NCI-H1417 (cell line): ENCODE data around the gene PERM1.
A peak's percentile ranks its signal among the peaks of the same experiment; 100 is the strongest.
"Not testable (repeated sequence)": the region's sequence is repeated elsewhere in the genome, so short reads cannot be mapped to it uniquely, and the experiment has no call there.

ENCODE experiments used
- DNase-seq, 3 experiments: peaks; one replicate each; lab custom pipeline; 2025; lab: John Stamatoyannopoulos, UW

The PERM1 gene, protein sequence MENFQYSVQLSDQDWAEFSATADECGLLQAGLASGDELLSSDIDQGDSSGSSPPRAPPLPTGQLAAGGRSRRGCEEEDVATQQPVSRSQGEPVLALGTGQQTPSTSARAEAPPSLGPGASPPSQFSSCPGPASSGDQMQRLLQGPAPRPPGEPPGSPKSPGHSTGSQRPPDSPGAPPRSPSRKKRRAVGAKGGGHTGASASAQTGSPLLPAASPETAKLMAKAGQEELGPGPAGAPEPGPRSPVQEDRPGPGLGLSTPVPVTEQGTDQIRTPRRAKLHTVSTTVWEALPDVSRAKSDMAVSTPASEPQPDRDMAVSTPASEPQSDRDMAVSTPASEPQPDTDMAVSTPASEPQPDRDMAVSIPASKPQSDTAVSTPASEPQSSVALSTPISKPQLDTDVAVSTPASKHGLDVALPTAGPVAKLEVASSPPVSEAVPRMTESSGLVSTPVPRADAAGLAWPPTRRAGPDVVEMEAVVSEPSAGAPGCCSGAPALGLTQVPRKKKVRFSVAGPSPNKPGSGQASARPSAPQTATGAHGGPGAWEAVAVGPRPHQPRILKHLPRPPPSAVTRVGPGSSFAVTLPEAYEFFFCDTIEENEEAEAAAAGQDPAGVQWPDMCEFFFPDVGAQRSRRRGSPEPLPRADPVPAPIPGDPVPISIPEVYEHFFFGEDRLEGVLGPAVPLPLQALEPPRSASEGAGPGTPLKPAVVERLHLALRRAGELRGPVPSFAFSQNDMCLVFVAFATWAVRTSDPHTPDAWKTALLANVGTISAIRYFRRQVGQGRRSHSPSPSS

DNA sequence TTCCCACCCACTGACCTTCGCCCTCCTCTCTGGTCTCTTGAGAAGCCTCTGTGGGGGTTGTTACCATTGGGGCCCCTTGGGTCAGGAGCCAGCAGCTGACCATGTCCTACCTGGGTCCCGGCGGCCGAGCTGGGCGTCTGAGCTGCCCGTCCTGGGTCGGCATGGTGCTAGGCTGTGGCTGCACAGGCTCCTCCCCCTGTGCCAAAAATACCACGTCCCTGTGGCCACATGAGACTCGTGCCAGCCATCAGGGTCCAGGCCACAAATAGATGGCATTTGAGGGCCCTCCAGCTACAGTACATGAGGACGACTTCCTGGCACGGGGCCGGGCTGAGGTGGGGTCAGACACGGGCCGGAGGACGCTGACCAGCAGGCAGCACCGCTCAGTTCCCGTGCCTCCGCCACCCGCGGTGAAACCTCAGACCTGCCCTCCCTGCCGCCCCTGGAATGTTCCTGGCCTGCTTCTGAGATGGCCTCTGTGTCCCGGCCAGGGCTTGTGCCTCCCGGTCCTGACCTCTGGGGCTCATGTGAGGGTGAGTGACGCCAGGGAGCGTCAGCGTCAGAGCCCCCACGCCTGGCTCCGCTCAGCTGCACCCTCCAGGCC is at the start of gene PERM1:
Gene PERM1, minus strand, starts transcription at position 139 of the 604 bp plus-strand sequence. CDS start 1,064 bp downstream, outside the sequence.
- DNase-seq: no peak

DNA sequence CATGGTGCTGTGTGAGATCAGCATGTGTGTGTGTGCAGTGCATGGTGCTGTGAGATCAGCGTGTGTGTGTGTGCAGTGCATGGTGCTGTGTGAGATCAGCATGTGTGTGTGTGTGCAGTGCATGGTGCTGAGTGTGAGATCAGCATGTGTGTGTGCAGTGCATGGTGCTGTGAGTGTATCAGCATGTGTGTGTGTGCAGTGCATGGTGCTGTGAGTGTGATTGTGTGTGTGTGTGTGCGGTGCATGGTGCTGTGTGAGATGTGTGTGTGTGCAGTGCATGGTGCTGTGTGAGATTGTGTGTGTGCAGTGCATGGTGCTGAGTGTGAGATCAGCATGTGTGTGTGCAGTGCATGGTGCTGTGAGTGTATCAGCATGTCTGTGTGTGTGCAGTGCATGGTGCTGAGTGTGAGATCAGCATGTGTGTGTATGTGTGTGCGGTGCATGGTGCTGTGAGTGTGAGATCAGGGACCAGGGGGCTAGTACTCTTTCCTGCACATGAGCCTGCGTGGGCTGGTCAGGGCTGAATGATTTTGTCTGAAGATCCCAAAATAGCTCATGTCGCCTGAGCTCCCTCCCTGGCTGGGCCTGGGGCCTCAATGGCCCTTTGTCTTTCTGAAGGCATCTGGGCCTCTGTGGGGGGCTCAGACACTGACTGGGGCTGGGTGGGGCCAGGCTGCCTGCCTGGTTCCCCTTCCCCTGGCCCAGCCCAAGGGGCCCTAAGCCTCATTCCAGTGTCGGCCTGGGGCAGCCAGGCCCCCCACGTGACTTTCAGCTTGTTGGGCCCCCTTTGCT is 49.2 kb upstream of the PERM1 start:
- DNase-seq: not testable (repeated sequence)

DNA sequence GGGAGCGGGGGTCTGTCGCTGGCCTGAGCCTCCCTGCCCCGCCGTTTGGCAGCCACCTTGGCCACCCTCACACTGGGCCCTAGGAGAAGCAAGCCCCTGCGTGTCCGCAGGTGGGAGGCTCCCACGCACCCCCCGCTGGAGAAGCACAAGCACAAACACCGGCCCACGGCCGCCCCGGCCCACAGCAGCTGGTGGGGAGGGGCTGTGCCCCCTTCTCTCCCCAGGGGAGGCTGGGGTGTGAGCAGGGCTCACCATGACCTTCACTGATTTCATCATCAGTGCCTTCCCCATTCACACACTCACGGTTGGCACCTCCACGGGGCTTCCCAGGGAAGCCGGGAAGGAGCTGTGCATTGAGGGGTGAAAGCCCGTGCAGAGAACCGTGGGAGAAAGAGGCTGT is 45.9 kb upstream of the PERM1 start:
- DNase-seq: no peak

- no peak for DNase-seq
Observed at GRCh38 chr1:1026599-1027413, 44.9 kb upstream of the PERM1 start.

DNA sequence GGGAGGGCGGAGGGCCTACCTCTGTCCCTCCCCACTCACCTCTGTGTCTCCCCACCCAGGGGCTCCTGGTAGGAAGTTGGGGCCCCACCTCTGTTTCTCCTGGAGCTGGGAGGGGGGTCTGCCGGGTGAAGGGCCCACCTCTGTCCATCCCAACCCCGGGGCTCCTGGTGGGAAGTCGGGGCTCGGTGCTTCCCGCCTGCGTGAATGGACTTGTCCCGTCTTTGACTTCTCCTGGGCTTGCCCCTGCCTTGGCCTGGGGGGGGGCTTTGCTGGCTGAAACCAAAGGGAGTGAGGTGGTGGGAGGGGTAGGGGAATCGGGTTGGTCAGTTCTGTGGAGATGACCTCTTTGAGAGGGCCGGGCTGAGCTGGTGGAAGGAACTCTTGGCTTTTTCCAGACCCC is 43.8 kb upstream of the PERM1 start:
- DNase-seq: no peak

DNA sequence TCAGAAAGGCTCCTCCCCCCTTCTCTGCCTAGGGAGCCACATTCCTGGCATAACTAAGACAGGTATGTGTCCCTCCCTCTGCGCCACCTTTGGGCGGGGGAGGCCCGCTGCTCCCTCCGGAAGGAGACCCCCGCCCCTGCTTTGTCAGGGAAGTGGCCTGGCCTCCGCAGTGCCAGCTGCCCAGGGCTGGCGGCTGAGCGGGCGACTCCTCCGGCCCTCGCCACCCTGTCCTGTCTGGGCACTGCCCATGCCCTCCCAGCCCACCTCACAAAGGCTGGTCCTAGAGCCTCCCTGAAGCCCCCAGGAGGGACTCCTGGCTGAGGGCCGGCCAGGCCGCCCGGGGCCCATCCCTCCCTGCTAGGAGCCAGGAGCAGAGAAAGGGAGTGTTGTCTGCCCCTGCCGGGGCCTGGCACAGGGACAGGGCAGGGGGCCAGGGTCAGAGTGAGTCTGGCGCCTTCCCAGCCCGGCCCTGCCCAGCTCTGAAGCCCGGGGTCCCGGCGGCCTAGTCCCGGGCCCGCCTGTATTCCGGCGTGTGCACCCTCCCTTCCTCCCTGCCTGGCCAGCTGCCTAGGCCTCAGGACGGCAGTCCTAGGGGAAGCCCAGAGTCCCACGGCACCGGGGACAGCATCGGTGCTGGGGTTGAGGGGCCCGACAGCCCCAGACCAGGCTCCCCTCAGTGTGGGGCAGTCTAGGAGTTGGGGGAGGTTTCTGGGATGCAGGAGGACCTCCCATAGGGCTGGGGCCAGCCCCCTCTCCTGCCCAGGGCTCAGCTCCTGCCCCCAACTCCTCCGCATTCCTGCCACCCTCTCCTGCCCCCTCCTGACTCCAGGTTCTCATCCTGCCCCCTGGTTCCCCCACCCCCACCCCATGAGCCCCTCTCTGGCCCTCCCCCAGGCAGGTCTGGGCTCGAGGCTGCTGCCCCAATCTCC is 43.1 kb upstream of the PERM1 start:
- DNase-seq: no peak

DNA sequence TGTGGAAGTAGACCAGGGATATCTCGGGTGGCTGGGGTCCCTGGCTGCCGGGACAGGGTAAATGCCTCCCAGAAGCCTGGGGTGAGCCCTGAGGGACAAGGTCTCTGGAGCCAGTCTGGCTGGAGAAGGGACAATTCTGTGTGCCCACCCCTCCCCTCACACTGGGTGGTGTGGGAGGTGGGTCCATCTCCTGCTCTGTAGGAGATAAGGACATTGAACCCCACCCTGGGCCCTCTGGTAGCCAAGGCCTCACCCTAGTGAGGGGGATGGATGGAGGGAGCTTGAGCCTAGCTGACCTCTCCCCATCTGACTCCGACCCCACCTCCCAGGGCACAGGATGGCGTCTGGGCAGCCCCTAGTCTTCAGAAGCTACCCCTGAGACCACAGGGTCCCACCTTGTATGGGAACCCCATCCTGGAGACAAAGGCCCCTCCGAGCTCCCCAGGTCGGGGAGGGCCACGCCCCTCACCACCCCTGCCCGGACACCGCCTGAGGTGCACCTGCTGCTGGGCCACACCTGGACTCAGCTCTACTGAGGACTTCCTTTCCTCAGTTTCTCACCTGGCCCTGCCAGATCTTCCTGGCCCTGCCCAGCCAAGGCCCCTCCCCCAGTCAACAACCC is 42.4 kb upstream of the PERM1 start:
- DNase-seq: no peak

- no peak for DNase-seq
Observed at GRCh38 chr1:1023700-1024099, 41.8 kb upstream of the PERM1 start.

DNA sequence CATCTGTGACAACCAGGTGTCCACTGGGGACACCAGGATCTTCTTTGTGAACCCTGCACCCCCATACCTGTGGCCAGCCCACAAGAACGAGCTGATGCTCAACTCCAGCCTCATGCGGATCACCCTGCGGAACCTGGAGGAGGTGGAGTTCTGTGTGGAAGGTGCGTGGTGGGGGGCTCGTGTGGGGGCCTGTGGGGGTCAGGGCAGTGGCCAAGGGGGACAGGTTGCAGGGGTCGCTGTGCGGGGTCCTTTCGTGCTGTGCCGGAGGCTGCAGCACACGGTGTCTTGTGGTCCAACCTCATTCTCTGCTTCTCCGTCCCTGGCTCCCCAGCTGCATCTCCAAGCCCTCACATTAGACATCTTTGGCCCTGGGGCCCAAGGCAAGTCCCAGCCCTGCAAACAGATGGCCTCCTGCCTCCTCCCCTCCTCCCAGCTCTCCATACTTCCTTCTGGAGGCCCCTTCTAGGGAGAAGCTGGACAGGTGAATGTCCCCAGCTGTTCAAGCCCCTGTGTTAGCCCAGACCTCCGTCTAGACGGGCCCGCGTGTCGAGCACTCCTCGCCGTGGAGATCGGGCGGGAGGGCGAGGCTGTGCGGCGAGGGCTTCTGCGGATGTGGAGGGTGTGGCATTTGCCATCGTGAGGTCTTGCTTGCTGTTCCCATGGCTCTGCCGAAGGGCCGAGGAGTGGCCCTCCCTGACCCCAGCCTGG is 40.6 kb upstream of the PERM1 start:
- DNase-seq: no peak

- no peak for DNase-seq
Observed at GRCh38 chr1:1021920-1022259, 40.0 kb upstream of the PERM1 start.

GRCh38 chr1:1021010-1021919 is 39.4 kb upstream of the PERM1 start:
- peak in 2 of 3 experiments; percentile 49 to 64 for DNase-seq

GRCh38 chr1:1020415-1021009 is 38.6 kb upstream of the PERM1 start:
- peak in 2 of 3 experiments; percentile 38 to 55 for DNase-seq

GRCh38 chr1:1020000-1020404 is 38.1 kb upstream of the PERM1 start, which contains the start of gene AGRN:
Gene AGRN (plus strand): TSS chr1:1020120. CDS start chr1:1020173, 53 bp downstream.
- peak in 1 of 3 experiments; percentile 55 for DNase-seq

DNA sequence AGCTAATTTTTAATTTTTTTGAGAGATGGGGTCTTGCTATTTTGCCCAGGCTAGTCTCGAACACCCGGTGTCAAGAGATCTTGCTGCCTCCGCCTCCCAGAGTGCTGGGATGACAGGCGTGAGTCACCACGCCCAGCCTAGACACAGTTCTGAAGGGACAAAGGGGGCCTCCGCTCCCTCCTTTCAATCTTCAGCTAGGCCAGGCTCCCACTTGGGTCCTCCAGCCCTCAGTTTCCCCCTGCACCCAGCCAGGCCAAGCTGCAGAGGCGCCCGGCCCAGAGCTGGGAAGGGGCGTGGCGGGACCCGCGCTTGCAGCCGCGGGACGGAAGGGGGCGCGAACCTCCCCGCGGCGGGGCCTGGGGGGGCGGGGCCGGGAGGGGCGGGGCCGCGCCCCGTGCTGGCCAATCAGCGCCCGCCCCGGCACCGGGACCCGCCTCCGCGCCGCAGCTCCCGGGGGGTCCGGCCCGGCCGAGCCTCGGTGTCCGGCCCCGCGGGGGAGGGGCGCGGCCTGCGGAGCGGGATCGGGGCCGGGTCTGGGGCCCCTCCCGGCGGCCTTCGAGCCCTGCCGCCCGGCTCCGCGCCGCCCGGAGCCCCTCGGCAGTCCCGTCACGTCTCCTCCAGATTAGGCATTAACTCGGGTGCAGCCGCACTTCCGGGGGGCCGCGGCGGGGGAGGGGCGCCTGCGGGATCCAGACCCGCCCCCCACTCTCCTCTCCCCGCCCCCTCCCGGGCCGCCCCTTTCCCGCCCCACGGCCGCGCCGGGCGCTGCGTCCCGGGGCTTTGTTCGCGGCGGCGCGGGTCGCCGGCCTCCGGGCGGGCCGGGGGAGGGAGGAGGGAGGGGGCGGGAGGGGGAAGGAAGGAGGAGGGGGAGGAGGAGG is 37.5 kb upstream of the PERM1 start:
- DNase-seq: peak; percentile 66 to 83 (median 70)

DNA sequence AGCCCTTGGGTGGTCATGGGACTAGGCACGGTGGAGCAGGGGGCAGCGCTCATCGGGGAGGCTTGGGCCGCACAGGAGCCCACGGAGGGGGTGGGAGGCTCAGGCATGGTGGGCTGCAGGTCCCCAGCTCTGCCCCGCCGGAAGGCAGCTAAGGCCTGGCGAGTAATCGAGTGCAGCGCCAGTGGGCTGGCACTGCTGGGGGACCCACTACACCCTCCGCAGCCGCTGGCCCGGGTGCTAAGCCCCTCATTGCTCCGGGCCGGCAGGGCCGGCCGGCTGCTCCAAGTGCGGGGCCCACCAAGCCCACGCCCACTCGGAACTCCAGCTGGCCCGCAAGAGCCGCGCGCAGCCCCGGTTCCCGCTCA is 36.4 kb upstream of the PERM1 start:
- DNase-seq: not testable (repeated sequence)
